ENCODE measurements around the gene CYB561A3.

CYB561A3 gene

GRCh38 chr11:61309739-61310138 is 51.9 kb downstream of the CYB561A3 start:
- no peak for DNase-seq

GRCh38 chr11:61309141-61309540 is 52.5 kb downstream of the CYB561A3 start:
- no peak for DNase-seq

DNA sequence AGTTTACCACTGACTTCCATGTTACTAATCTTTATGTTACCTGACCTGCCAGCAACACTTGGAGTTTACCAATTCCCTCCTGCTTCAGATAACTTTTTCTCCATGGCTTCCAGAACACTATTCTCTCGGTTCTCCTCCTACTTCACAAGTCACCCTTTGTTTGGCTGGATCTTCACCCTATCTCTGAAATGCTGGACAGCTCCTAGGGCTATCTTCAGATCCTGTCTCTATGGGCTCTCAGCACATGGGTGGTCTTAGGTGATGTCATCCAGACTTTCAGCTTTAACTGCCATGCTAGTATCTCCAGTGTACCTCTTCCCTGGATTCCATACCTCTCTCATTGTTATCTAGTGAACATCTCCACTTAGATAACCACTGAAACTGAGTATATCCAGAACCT is 54.3 kb downstream of the CYB561A3 start:
- no peak for DNase-seq

DNA sequence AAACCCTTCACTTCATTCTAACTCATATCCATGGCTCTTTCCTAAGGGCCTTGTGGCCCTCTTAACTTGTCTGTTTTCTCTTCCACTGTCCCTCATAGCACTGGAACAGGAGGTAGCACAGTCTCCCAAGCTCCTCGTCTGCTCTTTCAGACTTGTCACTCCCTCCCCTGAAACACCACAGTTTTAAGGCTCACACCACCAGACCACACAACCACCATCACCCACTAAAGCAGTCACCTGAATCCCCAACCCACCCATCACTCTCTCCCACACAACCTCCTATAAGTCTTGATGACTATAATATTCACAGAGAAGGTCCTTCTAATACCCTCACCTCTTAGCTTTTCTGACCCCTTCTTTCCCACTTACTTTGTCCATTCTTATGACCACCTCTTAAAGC is 55.5 kb downstream of the CYB561A3 start:
- no peak for DNase-seq

DNA sequence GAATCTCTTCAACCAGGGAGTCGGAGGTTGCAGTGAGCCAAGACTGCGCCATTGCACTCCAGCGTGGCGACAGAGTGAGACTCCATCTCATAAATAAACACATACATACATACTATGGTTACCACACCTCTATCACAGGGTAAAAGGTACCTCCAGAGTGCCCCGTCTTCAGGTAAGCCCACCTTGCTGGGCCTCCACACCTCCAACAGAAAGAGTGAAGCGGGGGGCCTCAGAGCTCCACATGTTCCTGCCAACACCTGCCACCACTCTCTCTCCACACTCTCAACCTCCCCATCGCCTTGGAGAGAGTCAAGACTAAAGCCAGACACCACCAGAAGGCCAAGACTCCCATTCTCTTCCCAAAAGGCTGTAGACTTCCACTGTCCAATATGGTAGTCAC is 56.3 kb downstream of the CYB561A3 start:
- no peak for DNase-seq

GRCh38 chr11:61303725-61304124 is 58.0 kb downstream of the CYB561A3 start:
- no peak for DNase-seq

GRCh38 chr11:61302550-61302949 is 59.1 kb downstream of the CYB561A3 start:
- no peak for DNase-seq
